Ectodermal cell (in vitro differentiated cells): ENCODE measurements around the gene PCSK6.

Source experiments
- H3K27ac ChIP-seq: 2 replicates; pipeline ENCODE4 v1.7.0; 2013; ENCODE audit warnings: mild to moderate bottlenecking, low read depth, low read length; ENCODE audit not compliant: insufficient read depth, poor library complexity, severe bottlenecking
- H3K27me3 ChIP-seq: 2 replicates; pipeline ENCODE4 v1.7.0; 2013; ENCODE audit warnings: mild to moderate bottlenecking, low read length; ENCODE audit not compliant: insufficient read depth, control insufficient read depth, poor library complexity, severe bottlenecking
- H3K36me3 ChIP-seq: one replicate; pipeline ENCODE4 v1.7.0; 2013; ENCODE audit warnings: low read length; ENCODE audit not compliant: control insufficient read depth, insufficient read depth
- H3K4me1 ChIP-seq: one replicate; pipeline ENCODE4 v1.7.0; 2013; ENCODE audit warnings: low read length; ENCODE audit not compliant: control insufficient read depth, insufficient read depth
- H3K4me3 ChIP-seq: 2 replicates; pipeline ENCODE4 v1.7.0; 2013; ENCODE audit warnings: low read depth, low read length, control low read depth; ENCODE audit not compliant: insufficient read depth
- H3K9me3 ChIP-seq: 2 replicates; pipeline ENCODE4 v1.7.0; 2013; ENCODE audit warnings: mild to moderate bottlenecking, low read length, moderate library complexity; ENCODE audit not compliant: control insufficient read depth
- WGBS, 2 experiments: methylation state at CpG; one replicate each; pipeline ENCODE4 v1.1.7; 2013; ENCODE audit warnings: missing lambda C conversion rate in 2 of 2; 5-methylcytosine and 5-hydroxymethylcytosine counted together

The PCSK6 gene

DNA sequence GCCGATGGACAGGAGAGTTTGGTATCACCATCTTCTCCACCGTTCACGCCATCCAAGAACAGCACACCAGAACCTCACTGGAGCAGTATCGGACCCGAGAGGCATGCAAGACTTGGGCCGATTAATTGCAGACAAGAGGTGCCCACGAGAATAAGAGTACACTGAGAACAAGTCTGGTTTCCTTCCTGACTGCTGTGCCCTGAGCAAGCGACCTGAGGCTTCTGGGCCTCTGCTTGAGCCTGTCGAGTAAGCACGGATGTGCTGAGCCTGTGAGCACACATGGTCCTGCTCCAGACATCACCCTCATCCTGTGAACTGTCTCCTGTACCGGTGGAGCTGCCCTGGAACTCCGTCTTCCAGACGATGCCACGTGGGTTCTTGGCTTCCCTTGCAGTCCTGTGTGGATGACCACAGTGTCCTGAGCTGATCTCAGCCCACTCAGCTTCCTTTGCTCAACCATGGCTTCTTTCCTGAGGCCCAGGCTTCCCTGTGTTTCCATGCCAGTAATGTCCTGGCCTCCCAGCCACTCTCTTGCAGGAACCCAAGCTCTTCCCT lies 160.1 kb downstream of the PCSK6 start:
- no peaks in the 10 kb centered on the region for H3K36me3 ChIP-seq
- no peaks in the 10 kb centered on the region for H3K9me3 ChIP-seq
- WGBS, 2 experiments: 92% methylated on average over 14 of the region's 14 CpGs
- H3K4me1 ChIP-seq: no peaks in the 10 kb centered on the region
- no peaks in the 10 kb centered on the region for H3K27me3 ChIP-seq
- H3K27ac ChIP-seq: no peak overlapping the region
- H3K4me3 ChIP-seq: no peak overlapping the region

DNA sequence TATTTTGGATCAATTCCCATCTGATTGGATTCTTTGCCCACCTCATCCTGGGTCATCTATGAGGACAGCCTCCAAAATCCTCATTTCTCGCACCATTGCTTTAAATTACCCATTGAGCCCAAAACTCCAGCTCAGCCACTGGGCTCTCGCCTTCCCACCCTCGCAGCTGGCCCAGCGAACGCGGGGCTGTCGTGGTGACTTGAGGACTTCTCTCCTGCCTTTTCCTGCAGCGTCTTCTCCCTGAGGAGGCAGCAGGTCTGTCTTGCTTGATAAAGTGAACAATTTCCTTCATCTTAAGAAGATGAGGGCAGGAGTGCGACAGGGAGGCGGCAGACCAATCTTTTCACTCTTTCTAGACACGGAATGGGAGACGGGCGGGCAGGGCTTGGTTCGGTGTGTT lies 161.5 kb downstream of the PCSK6 start:
- Histone ChIP-seq H3K4me3 (no peak overlapping the region), H3K27ac (no peak overlapping the region), H3K36me3 (no peaks in the 10 kb centered on the region), H3K9me3 (no peaks in the 10 kb centered on the region), H3K4me1 (no peaks in the 10 kb centered on the region), H3K27me3 (no peaks in the 10 kb centered on the region)
- WGBS, 2 experiments: 94% methylated on average over 14 of the region's 14 CpGs

DNA sequence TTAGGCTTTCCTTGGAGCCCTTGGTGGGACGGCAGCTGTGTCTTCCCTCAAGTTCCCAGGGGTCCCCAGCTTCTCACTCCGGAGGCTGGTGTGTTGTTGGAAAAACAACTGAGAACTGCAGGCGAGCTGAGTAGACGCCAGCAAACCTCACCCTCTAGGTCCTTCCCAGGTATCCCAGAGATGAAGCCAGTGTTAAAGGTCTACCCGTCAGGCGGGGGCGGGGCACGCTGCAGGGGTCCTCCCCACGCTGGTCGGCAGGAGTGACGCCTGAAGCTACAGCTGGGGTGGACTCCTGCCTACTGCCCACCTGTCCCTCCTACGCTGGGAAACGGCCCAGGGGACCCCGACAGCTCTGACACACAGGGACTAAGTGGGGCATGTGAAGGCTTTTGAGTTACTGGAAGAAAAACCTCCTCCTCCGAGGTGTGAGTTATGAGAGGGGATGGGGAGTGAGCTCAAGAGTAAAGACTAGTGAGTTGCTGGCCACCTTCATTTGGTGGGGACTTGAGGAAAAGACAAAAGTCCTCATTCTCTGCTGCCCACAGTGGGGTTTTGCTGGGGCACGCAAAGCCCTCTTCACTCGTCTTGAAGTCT lies 162.3 kb downstream of the PCSK6 start:
- Histone ChIP-seq H3K4me1 (no peaks in the 10 kb centered on the region), H3K36me3 (no peaks in the 10 kb centered on the region), H3K27ac (no peak overlapping the region), H3K9me3 (no peaks in the 10 kb centered on the region), H3K27me3 (no peaks in the 10 kb centered on the region), H3K4me3 (no peak overlapping the region)
- 76 to 78% methylated on average over 17 of the region's 17 CpGs for WGBS, 2 experiments

DNA sequence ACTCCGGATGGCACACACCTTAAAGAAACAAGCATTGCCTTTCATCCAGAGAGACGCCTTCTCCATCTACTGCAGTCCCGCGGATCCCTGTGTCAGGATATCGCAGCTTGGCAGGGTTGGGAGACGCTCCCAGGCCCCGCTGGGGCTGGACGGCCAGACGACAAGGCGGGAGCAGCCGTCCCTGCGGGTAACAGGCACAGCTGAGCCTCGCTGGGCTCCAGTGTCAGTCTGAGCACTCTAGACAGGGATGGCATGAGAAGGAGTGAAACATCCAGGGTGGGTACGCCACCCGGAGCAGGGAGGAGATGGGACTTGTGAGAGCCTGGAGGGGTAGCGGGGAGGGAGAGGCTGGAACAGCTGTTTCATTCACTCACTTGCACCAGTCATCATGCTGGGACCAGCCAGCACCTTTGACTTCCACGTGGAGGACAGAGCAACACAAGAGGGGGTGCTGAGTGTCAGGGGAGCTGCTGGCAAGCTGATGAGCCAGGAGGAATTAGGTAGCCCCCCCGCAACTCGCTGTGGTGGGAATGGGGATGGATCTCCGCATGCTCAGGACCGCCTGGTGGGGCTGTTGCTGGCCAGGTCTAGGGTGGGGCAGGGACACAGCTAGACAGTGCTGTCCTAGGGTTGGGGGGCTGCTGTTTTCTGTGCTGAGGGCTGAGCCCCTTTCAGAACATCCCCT lies 162.9 kb downstream of the PCSK6 start:
- 84 to 86% methylated on average over 21 of the region's 21 CpGs for WGBS, 2 experiments
- Histone ChIP-seq H3K27ac (no peak overlapping the region), H3K4me1 (no peaks in the 10 kb centered on the region), H3K9me3 (no peaks in the 10 kb centered on the region), H3K36me3 (no peaks in the 10 kb centered on the region), H3K27me3 (no peaks in the 10 kb centered on the region), H3K4me3 (no peak overlapping the region)

DNA sequence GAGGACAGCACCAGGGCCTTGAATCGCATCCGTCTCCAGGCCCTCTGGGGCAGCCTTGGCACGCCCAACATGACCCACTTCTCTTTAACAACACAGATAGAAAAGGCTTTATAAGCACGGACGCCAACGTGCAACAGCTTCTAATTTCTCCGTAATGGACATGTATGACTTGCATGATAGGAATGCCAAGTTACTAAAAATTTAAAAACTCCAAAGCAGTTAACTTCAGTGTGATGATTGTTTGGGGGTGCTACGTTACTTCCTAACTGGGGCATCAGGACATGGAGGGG lies 163.5 kb downstream of the PCSK6 start:
- no peak overlapping the region for H3K4me3 ChIP-seq
- H3K4me1 ChIP-seq: no peaks in the 10 kb centered on the region
- H3K9me3 ChIP-seq: no peaks in the 10 kb centered on the region
- no peak overlapping the region for H3K27ac ChIP-seq
- H3K27me3 ChIP-seq: no peaks in the 10 kb centered on the region
- WGBS, 2 experiments: 89 to 94% methylated on average over 8 of the region's 8 CpGs
- no peaks in the 10 kb centered on the region for H3K36me3 ChIP-seq

DNA sequence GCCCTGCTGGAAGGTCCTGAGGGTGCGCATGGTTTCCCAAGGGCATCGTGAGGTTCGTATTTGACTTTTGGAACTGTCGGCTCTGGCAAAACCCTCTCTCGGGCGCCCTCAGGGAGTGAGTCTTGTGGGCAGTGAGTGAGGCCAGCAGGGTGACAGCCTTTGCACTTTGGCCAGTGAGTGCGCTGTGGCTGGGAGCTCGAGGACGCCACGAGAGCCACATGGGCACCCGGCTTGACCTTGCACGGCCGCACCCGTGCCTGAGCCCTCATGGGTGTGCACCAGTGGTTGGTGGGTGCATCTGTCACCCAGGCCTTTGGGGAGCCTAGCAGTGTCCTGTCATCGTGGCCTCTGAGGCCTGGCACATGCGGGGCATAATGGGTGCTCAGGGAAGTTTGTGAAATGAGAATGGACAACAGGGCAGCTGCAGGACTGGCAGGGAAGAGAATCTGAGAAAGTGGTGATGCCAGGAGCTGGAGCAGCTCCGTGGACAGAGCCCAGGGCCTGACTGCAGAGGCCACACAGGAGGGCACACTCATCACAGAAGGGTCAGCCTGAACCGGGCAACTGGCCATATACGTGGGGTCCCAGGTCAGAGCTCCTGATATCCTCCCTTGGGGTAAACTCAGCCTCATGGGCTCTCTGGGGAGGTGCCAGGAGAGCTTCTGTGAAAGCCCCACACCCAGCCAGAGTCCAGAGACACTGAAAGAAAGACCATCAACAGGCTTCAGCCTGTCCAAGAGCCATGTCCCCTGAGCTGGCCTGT lies 164.1 kb downstream of the PCSK6 start:
- no peaks in the 10 kb centered on the region for H3K4me1 ChIP-seq
- H3K9me3 ChIP-seq: no peaks in the 10 kb centered on the region
- H3K4me3 ChIP-seq: no peak overlapping the region
- no peaks in the 10 kb centered on the region for H3K36me3 ChIP-seq
- 94 to 95% methylated on average over 19 of the region's 19 CpGs for WGBS, 2 experiments
- H3K27me3 ChIP-seq: no peaks in the 10 kb centered on the region
- no peak overlapping the region for H3K27ac ChIP-seq

DNA sequence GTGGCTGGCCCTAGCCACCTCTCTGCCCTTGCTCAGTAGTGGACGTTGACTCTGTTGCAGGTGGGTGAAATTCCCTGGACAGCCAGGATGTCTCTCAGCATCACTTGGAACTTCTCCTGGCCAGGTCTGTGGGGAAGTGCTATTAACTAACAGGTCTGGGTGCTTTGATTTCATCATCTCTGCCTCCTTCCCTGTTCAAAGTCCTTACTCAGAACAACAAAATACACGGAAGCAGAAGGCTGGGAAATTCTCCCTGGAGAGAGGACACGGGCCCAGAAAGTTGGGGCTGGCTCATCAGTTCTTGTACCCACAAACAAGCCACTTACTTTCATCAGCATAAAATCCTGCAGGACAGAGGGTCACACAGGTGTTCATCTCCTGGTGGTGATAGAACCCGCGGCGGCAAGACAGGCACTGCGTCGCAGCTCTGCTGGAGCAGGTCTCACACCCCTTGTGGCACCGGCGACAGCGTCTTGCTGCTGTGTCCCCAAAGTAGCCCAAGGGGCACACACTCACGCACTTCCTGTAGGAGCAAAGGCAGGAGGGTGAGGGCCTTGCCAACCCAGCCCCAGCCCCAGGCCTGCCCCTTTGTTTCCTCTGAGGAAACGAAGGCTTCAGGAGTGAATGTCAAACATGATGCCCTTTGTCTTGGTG lies 164.9 kb downstream of the PCSK6 start:
- H3K4me1 ChIP-seq: no peaks in the 10 kb centered on the region
- no peaks in the 10 kb centered on the region for H3K36me3 ChIP-seq
- 94% methylated on average over 13 of the region's 13 CpGs for WGBS, 2 experiments
- H3K27me3 ChIP-seq: no peaks in the 10 kb centered on the region
- no peaks in the 10 kb centered on the region for H3K9me3 ChIP-seq
- H3K4me3 ChIP-seq: no peak overlapping the region
- H3K27ac ChIP-seq: no peak overlapping the region

DNA sequence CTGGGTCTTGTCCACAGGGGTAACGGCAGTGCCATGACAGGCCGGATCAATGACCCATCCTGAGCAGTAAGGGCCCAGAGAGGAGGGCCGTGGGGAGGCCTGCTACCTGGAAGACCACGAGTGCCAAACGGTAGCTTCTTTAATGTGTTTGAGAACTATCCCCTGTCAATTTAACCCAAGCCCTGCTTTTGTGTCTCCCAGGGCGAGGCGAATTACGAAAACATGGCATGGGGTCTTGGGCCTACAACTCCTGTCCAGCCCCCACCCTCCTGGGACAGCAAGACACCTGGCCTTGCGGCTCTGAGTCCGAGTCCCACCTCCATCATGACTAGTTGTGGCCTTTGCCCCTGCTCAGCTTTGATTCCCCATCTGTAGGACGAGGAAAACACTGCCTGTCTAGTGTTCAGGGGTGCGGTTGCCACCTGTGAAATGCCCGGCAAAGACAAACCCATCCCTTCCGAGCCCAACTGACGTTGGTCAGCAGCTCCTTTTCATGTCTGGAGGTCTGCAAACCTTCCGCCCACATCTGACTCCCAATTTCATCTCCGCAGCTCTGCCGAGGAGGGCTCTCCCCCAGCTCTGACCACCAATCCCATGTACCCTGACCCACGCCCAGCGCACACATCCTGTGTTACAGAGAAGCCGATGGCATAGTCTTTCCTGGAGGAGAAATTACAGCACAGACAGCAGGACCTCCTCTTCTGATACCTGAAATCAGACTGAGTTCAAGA lies 165.5 kb downstream of the PCSK6 start:
- Histone ChIP-seq H3K36me3 (no peaks in the 10 kb centered on the region), H3K9me3 (no peaks in the 10 kb centered on the region), H3K4me3 (no peak overlapping the region), H3K27ac (no peak overlapping the region), H3K4me1 (no peaks in the 10 kb centered on the region), H3K27me3 (no peaks in the 10 kb centered on the region)
- whole genome bisulfite sequencing, 2 experiments: 94% methylated on average over 21 of the region's 21 CpGs

DNA sequence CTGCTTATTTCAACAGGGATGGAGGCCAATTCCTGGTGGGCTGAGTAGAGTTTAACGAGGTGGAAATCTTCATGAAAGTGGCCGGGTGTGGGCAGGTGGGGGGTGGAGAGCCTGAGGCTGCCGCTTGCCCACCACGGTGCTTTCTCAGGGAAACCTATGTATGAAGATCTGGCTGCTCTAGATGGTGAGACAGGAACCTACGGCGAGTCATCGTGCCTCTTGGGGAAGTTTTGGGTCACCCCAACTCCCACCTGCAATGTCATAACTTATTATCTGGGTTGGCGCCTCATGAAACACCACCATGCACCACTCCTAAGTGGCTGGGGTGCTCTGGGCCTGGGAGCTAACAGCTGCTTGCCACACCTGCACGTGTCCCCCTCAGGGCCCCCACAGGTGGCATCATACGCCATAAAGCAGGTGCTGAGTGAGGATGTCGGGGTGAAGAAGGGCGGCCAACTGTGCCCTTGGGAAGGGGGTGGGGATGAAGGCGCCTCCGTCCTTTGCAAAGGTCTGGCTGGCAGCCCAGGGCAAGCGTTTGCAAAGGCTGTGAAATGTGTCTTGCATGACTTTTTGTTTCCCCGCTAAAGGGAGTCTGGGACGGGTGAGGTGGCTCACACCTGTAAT lies 166.5 kb downstream of the PCSK6 start:
- WGBS, 2 experiments: 94% methylated on average over 17 of the region's 17 CpGs
- H3K4me3 ChIP-seq: no peak overlapping the region
- H3K9me3 ChIP-seq: no peaks in the 10 kb centered on the region
- no peaks in the 10 kb centered on the region for H3K4me1 ChIP-seq
- no peaks in the 10 kb centered on the region for H3K27me3 ChIP-seq
- no peaks in the 10 kb centered on the region for H3K36me3 ChIP-seq
- no peak overlapping the region for H3K27ac ChIP-seq
